ENCODE data around the gene RHO.

RHO gene

GRCh38 chr3:129576514-129577352, 48.3 kb downstream of the RHO start:
- H3K36me3 ChIP-seq (ENCODE audit: insufficient read depth, low read length), result peaks cover 61% of the 10 kb centered on the region; the same call in 1 of the 2 replicates
- no peaks in the 10 kb centered on the region for H3K27me3 ChIP-seq (ENCODE audit: insufficient read depth, low read length, poor library complexity, severe bottlenecking)
- H3K9ac ChIP-seq (ENCODE audit: low read depth, low read length, poor library complexity, severe bottlenecking), result peak overlapping the region; percentile 60
- H3K79me2 ChIP-seq (ENCODE audit: insufficient read depth, low read length), result no peaks in the 10 kb centered on the region
- peak overlapping the region; percentile 38 for H3K4me2 ChIP-seq (ENCODE audit: low read depth, low read length, poor library complexity, severe bottlenecking)
- H3K4me3 ChIP-seq (ENCODE audit: low read length, poor library complexity, severe bottlenecking), result peak overlapping the region; percentile 9
- H4K20me1 ChIP-seq (ENCODE audit: insufficient read depth, low read length, poor library complexity, severe bottlenecking), result no peaks in the 10 kb centered on the region
- no peaks in the 10 kb centered on the region for H3F3A ChIP-seq (ENCODE audit: low read depth)
- no peaks in the 10 kb centered on the region for H3K9me3 ChIP-seq (ENCODE audit: insufficient read depth, low read depth, low read length)
- H3K9me2 ChIP-seq (replicated peaks; ENCODE audit: low read depth, low read length), result no peaks in the 10 kb centered on the region
- H2AFZ ChIP-seq (ENCODE audit: low read length), result no peak overlapping the region
- peaks cover 32% of the 10 kb centered on the region for H3K4me1 ChIP-seq (ENCODE audit: insufficient read depth, low read length, poor library complexity, severe bottlenecking)
- no peak for TF ChIP-seq EZH2phosphoT487 (IDR thresholded peaks at IDR 0.05; ENCODE audit: borderline replicate concordance)
- no peak for TF ChIP-seq CTCF (conservative IDR thresholded peaks at IDR 0.05; ENCODE audit: low read length)

DNA sequence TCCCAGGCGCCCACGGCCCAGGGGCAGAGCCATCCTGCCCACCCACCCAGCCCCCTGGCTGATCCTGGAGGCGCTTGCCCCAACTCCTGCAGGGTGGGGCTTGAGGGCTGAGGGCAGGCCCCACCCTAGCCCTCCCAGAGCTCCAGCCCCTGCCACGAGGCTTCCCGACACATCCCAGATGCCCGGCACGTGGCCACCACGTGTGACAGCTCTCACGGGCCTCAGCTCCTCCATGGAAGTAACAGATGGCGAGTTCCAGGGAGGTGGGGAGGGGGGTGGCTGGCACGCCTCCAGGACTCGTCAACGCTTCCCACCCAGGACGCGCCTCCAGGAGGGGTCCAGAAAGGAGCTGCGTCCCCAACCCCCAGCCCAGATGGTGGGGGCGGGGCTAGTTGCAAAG, 48.9 kb downstream of the RHO start:
- no peak overlapping the region for H2AFZ ChIP-seq (ENCODE audit: low read length)

More for the DNA sequence above, 48.9 kb downstream of the RHO start:
- TF ChIP-seq CTCF (conservative IDR thresholded peaks at IDR 0.05; ENCODE audit: low read length), result no peak
- no peak for TF ChIP-seq EZH2phosphoT487 (IDR thresholded peaks at IDR 0.05; ENCODE audit: borderline replicate concordance)
- peak overlapping the region; percentile 56 for H3K4me2 ChIP-seq (ENCODE audit: low read depth, low read length, poor library complexity, severe bottlenecking)
- no peaks in the 10 kb centered on the region for H3K9me2 ChIP-seq (replicated peaks; ENCODE audit: low read depth, low read length)
- no peaks in the 10 kb centered on the region for H4K20me1 ChIP-seq (ENCODE audit: insufficient read depth, low read length, poor library complexity, severe bottlenecking)
- no peaks in the 10 kb centered on the region for H3F3A ChIP-seq (ENCODE audit: low read depth)
- no peaks in the 10 kb centered on the region for H3K79me2 ChIP-seq (ENCODE audit: insufficient read depth, low read length)
- H3K4me1 ChIP-seq (ENCODE audit: insufficient read depth, low read length, poor library complexity, severe bottlenecking), result peaks cover 32% of the 10 kb centered on the region
- H3K9ac ChIP-seq (ENCODE audit: low read depth, low read length, poor library complexity, severe bottlenecking), result peak overlapping the region; percentile 60
- no peaks in the 10 kb centered on the region for H3K9me3 ChIP-seq (ENCODE audit: insufficient read depth, low read depth, low read length)
- H3K36me3 ChIP-seq (ENCODE audit: insufficient read depth, low read length), result peaks cover 59% of the 10 kb centered on the region; the same call in 1 of the 2 replicates
- H3K27me3 ChIP-seq (ENCODE audit: insufficient read depth, low read length, poor library complexity, severe bottlenecking), result no peaks in the 10 kb centered on the region
- H3K4me3 ChIP-seq (ENCODE audit: low read length, poor library complexity, severe bottlenecking), result peak overlapping the region; percentile 32
